Measurements from ENCODE around the gene ZMYND8.

DNA sequence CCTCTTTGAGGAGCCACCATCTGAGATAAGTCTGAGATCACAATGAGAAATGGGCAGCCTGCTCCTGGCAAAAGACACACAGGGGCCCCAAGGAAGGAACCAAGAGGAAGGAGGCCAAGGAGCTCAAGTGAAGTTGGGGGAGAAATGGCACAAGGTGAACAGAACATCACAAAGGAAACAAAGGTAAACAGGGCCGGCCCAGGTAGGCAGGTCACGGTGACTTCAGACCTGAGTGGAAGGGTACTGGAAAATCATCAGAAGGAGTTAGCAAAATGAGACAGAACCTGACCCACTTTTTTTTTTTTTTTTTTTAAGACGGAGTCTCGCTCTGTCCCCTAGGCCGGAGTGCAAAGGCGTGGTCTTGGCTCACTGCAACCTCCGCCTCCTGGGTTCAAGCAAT, 11.3 kb downstream of the ZMYND8 start:
- TF ChIP-seq POLR2AphosphoS5 (IDR thresholded peaks at IDR 0.05) (no peak), RAD21 (conservative IDR thresholded peaks at IDR 0.05) (no peak), TAF1 (IDR thresholded peaks at IDR 0.05; ENCODE audit: low read depth) (no peak)
- TF ChIP-seq, protein P1, sequence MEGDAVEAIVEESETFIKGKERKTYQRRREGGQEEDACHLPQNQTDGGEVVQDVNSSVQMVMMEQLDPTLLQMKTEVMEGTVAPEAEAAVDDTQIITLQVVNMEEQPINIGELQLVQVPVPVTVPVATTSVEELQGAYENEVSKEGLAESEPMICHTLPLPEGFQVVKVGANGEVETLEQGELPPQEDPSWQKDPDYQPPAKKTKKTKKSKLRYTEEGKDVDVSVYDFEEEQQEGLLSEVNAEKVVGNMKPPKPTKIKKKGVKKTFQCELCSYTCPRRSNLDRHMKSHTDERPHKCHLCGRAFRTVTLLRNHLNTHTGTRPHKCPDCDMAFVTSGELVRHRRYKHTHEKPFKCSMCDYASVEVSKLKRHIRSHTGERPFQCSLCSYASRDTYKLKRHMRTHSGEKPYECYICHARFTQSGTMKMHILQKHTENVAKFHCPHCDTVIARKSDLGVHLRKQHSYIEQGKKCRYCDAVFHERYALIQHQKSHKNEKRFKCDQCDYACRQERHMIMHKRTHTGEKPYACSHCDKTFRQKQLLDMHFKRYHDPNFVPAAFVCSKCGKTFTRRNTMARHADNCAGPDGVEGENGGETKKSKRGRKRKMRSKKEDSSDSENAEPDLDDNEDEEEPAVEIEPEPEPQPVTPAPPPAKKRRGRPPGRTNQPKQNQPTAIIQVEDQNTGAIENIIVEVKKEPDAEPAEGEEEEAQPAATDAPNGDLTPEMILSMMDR (IDR thresholded peaks at IDR 0.05; ENCODE audit: poor library complexity, severe bottlenecking) = no peak
